Panc1 (cell line): ENCODE measurements around the gene SRPK1. TPM values are rescaled to one million over a fixed set of nuclear protein-coding genes. Genes with fewer than 3 reads are reported as not detected.

Experiments
- ATAC-seq: fragments of 200-7000 bp; cut with Tn5 transposase; 2 replicates; pipeline ENCODE4 v1.9.1; 2020; ENCODE audit warnings: mild to moderate bottlenecking, moderate library complexity
- Bru-seq: library from RNA; stranded (reverse); fragments of 400-500 nt; gene quantifications from one replicate; lab custom pipeline; 2021; lab: Mats Ljungman, UMichigan
- BruChase-seq, 2 experiments: library from RNA; stranded (reverse); fragments of 400-500 nt; gene quantifications; one replicate each; lab custom pipeline; 2021; lab: Mats Ljungman, UMichigan
- BruUV-seq: library from RNA; stranded (reverse); fragments of 400-500 nt; replicated peaks from 2 replicates; lab custom pipeline; 2021; lab: Mats Ljungman, UMichigan
- CTCF ChIA-PET: fragments of 300-600 bp; sonication (Branson Sonifier 250); formaldehyde crosslinking; loops from one replicate; lab custom pipeline; 2022; ENCODE audit warnings: antibody characterized with exemption; lab: Charles Lee
- POLR2A ChIA-PET: fragments of 300-600 bp; sonication (Branson Sonifier 250); formaldehyde crosslinking; loops from one replicate; lab custom pipeline; 2022; ENCODE audit warnings: antibody characterized with exemption; lab: Charles Lee
- DNase-seq: peaks from one replicate; pipeline ENCODE4 v3.0.0-alpha.2; 2010; ENCODE audit warnings: low read depth, low spot score
- H3K27ac ChIP-seq: 2 replicates; pipeline ENCODE4 v1.5.1; 2011; ENCODE audit warnings: mild to moderate bottlenecking, low read length, inconsistent platforms
- H3K27me3 ChIP-seq: fragments of 200-500 bp; sonication (Bioruptor generic); 2 replicates; pipeline ENCODE4 v1.6.0; 2014; ENCODE audit warnings: low read length, inconsistent platforms; ENCODE audit not compliant: control insufficient read depth, insufficient read depth
- H3K36me3 ChIP-seq: fragments of 200-500 bp; sonication (Bioruptor generic); 2 replicates; pipeline ENCODE4 v1.5.1; 2014; ENCODE audit warnings: inconsistent platforms, mild to moderate bottlenecking, low read length, moderate library complexity; ENCODE audit not compliant: control insufficient read depth, insufficient read depth
- H3K4me1 ChIP-seq: 2 replicates; pipeline ENCODE4 v1.5.1; 2011; ENCODE audit warnings: inconsistent platforms, mild to moderate bottlenecking, low read length, moderate library complexity; ENCODE audit not compliant: control insufficient read depth, insufficient read depth
- H3K4me3 ChIP-seq, 2 experiments: 2 replicates each; pipeline ENCODE4 v1.5.1; 2011 to 2012; ENCODE audit warnings: low read depth in 2 of 2, low read length in 2 of 2, mild to moderate bottlenecking in 2 of 2, inconsistent platforms in 1 of 2, moderate library complexity in 1 of 2
- H3K9me3 ChIP-seq: fragments of 200-500 bp; sonication (Bioruptor generic); 2 replicates; pipeline ENCODE4 v1.5.1; 2014; ENCODE audit warnings: low read depth, mild to moderate bottlenecking, inconsistent platforms, low read length, moderate library complexity; ENCODE audit not compliant: control insufficient read depth, insufficient read depth
- CTCF ChIP-seq: fragments of 450-650 bp; IDR thresholded peaks from 2 replicates; pipeline ENCODE4 v1.5.1; 2017; ENCODE audit warnings: mild to moderate bottlenecking
- POLR2AphosphoS5 ChIP-seq: IDR thresholded peaks from 2 replicates; pipeline ENCODE4 v1.6.1; 2012; ENCODE audit warnings: mild to moderate bottlenecking, low read depth, low read length, moderate library complexity
- REST ChIP-seq, 2 experiments: IDR thresholded peaks; 2 replicates each; pipeline ENCODE4 v1.6.1; 2011 to 2012; ENCODE audit warnings: low read depth in 2 of 2, control low read depth in 1 of 2, low read length in 1 of 2, mild to moderate bottlenecking in 1 of 2, moderate library complexity in 1 of 2; ENCODE audit not compliant: insufficient read depth in 1 of 2
- SIN3A ChIP-seq: IDR thresholded peaks from 2 replicates; pipeline ENCODE4 v1.6.1; 2012; ENCODE audit warnings: low read depth, mild to moderate bottlenecking, low read length, moderate library complexity, borderline replicate concordance; ENCODE audit not compliant: insufficient read depth
- TCF7L2 ChIP-seq: IDR thresholded peaks from 2 replicates; pipeline ENCODE4 v1.6.1; 2011; ENCODE audit warnings: mild to moderate bottlenecking, low read depth, low read length, inconsistent platforms
- in situ Hi-C: cut with HindIII; loops from 2 replicates; pipeline ENCODE4 v1.10.0; 2016; ENCODE audit warnings: low sequenced_read_pairs, low pct_unique_long_range_greater_than_20kb
- intact Hi-C: fragments of 100-400 bp; cut with micrococcal nuclease; formaldehyde crosslinking; loops from one replicate; pipeline ENCODE4 v1.10.0; 2022; ENCODE audit not compliant: unreplicated experiment
- long read RNA-seq: library from polyadenylated mRNA; unstranded; transcript quantifications from one replicate; pipeline ENCODE4 v2.0.0, GENCODE V29; 2021; ENCODE audit not compliant: unreplicated experiment
- polyA plus RNA-seq: library from polyadenylated mRNA; unstranded; fragments of >200 nt; gene quantifications from one replicate; pipeline ENCODE4 v1.2.1, GENCODE V29; 2012; ENCODE audit warnings: missing spikeins; ENCODE audit not compliant: insufficient read length
- total RNA-seq: library from RNA; stranded (reverse); gene quantifications from one replicate; pipeline ENCODE4 v1.2.1, GENCODE V29; 2021; ENCODE audit not compliant: unreplicated experiment

Gene SRPK1
- total RNA-seq = 68.3 TPM
- polyA plus RNA-seq = 24.5 TPM
- Bru-seq, nascent RNA = percentile 90 among the genes with signal in this experiment
- percentile 94 among the genes with signal in this experiment for BruChase-seq, experiment 1, labeled RNA remaining after a 2-hour chase
- BruChase-seq, experiment 2, labeled RNA remaining after a 6-hour chase = percentile 93 among the genes with signal in this experiment
- long read RNA-seq, full-length matches to known transcripts = 121 of 184 reads
- long read RNA-seq, partial matches to known transcripts = 32 of 184 reads
- long read RNA-seq, other reads (novel, unspliced or antisense) = 31 of 184 reads

- DNase-seq = peak; percentile 43
- peaks cover 28% of the 10 kb centered on the region for H3K4me1 ChIP-seq
- CTCF ChIA-PET = no interaction called here
- BruUV-seq = no TSS peak
- H3K36me3 ChIP-seq = peaks cover 5% of the 10 kb centered on the region
- TF ChIP-seq POLR2AphosphoS5 = peak; percentile 79
- peak; percentile 48; the same call in 1 of the 2 replicates for TF ChIP-seq SIN3A
- 0 out of 4 replicates have a peak, but pooled peaks of 1 of the 2 experiments have one; percentile 32 for TF ChIP-seq REST (IDR thresholded peaks at IDR 0.05; ENCODE audit: insufficient read depth in 1 of 2, low read depth in 2 of 2, low read length in 1 of 2)
- no peak for TF ChIP-seq CTCF
- no peaks in the 10 kb centered on the region for H3K27me3 ChIP-seq
- POLR2A ChIA-PET = no interaction called here
- H3K9me3 ChIP-seq = no peaks in the 10 kb centered on the region
- intact Hi-C loops = no loop called here
- in situ Hi-C loops = no loop called here
- peak; percentile 94 for ATAC-seq
- peak within 1 kb of the TSS; percentile 97 for H3K27ac ChIP-seq
- peak within 1 kb of the TSS; percentile 84 to 87 for H3K4me3 ChIP-seq
Measured at GRCh38 chr6:35920793-35921732, at the start of gene SRPK1. SRPK1 (minus strand) TSS chr6:35921098; CDS start chr6:35921056, 42 bp downstream.

- TF ChIP-seq SIN3A = no peak
- TF ChIP-seq TCF7L2 = no peak
- no peak for TF ChIP-seq REST (IDR thresholded peaks at IDR 0.05; ENCODE audit: insufficient read depth in 1 of 2, low read depth in 2 of 2, low read length in 1 of 2)
- no peak for TF ChIP-seq POLR2AphosphoS5
- TF ChIP-seq CTCF = no peak
- ChIA-PET CTCF (interaction anchor here (0.6 kb wide), 1 partner anchor 17 kb away, joined by 3 read pairs; no protein-coding TSS in a partner anchor), POLR2A (interaction anchor here (0.9 kb wide), 1 partner anchor 106 kb away, joined by 3 read pairs; no protein-coding TSS in a partner anchor)
- Histone ChIP-seq H3K36me3 (no peaks in the 10 kb centered on the region), H3K9me3 (no peaks in the 10 kb centered on the region), H3K4me3 (no peak overlapping the region), H3K4me1 (no peaks in the 10 kb centered on the region), H3K27me3 (no peaks in the 10 kb centered on the region), H3K27ac (no peak overlapping the region)
- in situ Hi-C loops (no loop called here), intact Hi-C loops (no loop called here)
- no peak for ATAC-seq
- no TSS peak for BruUV-seq
- no peak for DNase-seq
Measured at GRCh38 chr6:35970181-35970580, 49.3 kb upstream of the SRPK1 start.
